Fibroblast of pulmonary artery (primary cell): ENCODE measurements around the gene KLC1.
"Not testable (repeated sequence)": the region's sequence is repeated elsewhere in the genome, so short reads cannot be mapped to it uniquely, and the experiment has no call there.

Experiments used
- DNase-seq: peaks from one replicate; pipeline ENCODE4 v3.0.0-alpha.2; 2010; ENCODE audit warnings: low read depth
- H3K4me3 ChIP-seq: replicated peaks from 2 replicates; pipeline ENCODE4 v1.5.1; 2011; ENCODE audit warnings: low read depth, mild to moderate bottlenecking, control low read depth, low read length, moderate library complexity
- CTCF ChIP-seq: IDR thresholded peaks from 2 replicates; pipeline ENCODE4 v1.5.1; 2011; ENCODE audit warnings: mild to moderate bottlenecking, control low read depth, low read length, inconsistent platforms; ENCODE audit errors: missing control alignments

Gene KLC1

GRCh38 chr14:103651585-103651984 lies 22.6 kb downstream of the KLC1 start:
- TF ChIP-seq CTCF = no peak
- no peak for DNase-seq
- no peak overlapping the region for H3K4me3 ChIP-seq

- DNase-seq = no peak
- no peak overlapping the region for H3K4me3 ChIP-seq
- no peak for TF ChIP-seq CTCF
Observed at GRCh38 chr14:103652806-103653205, 23.8 kb downstream of the KLC1 start.

GRCh38 chr14:103653336-103653735 lies 24.3 kb downstream of the KLC1 start:
- DNase-seq, H3K4me3 ChIP-seq: not testable (repeated sequence)

GRCh38 chr14:103653805-103654204 lies 24.8 kb downstream of the KLC1 start:
- DNase-seq = no peak
- H3K4me3 ChIP-seq = no peak overlapping the region
- TF ChIP-seq CTCF = no peak

- TF ChIP-seq CTCF = no peak
- DNase-seq = no peak
- no peak overlapping the region for H3K4me3 ChIP-seq
Observed at GRCh38 chr14:103654619-103655018, 25.6 kb downstream of the KLC1 start.

GRCh38 chr14:103656031-103656755 lies 27.2 kb downstream of the KLC1 start:
- no peak for TF ChIP-seq CTCF

GRCh38 chr14:103656756-103657133 lies 27.7 kb downstream of the KLC1 start:
- H3K4me3 ChIP-seq = no peak overlapping the region
- no peak for DNase-seq
- no peak for TF ChIP-seq CTCF

More at GRCh38 chr14:103656031-103656755, 27.2 kb downstream of the KLC1 start:
- H3K4me3 ChIP-seq = no peak overlapping the region
- peak; percentile 16 for DNase-seq
